ENCODE results near the gene KLHL33.
"Not testable (repeated sequence)": the region's sequence is repeated elsewhere in the genome, so short reads cannot be mapped to it uniquely, and the experiment has no call there.

KLHL33 gene

DNA sequence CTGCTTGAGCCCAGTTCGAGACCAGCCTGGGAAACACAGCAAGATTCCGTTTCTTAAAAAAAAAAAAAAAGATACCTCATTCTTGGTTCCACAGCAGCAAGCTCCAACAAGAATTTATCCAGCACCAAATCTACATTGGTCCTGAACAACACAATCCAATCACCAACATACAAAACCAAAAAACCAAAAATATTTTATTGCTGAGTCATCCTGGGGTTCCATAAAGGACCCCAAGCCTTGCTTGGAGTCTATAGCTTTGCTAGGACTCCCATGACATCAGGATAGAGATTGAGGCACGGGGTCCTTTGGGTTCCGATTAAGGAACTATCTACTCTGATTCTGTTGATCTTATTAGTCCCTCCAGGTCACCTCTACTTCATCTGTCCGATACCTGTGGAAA lies 10.9 kb upstream of the KLHL33 start:
- DNase-seq = no peak

GRCh38 chr14:20443650-20444049 lies 7.7 kb upstream of the KLHL33 start:
- DNase-seq = not testable (repeated sequence)

- no peak for DNase-seq
Observed at GRCh38 chr14:20441461-20441860, 5.5 kb upstream of the KLHL33 start.

GRCh38 chr14:20440882-20441281 lies 4.9 kb upstream of the KLHL33 start:
- no peak for DNase-seq

DNA sequence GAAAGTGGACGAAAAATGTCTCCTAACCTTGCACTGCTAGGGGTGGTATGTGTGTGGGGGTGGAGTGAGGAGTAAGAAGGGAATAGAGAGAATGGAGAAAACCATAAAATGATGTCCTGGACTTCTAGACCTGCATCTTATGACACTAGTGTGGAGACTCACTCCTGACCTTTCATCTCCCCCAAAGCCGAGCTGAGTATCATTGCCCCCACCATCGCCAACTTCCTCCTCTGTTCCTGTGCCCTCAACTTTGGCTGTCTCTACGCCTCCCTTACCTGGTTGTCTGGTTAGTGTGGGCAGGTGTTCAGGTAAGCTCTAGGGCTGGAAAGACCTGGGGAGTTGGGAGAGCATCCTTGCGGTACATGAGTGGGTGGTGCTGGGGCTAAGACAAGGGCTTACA lies 4.5 kb upstream of the KLHL33 start:
- DNase-seq = no peak

GRCh38 chr14:20438664-20439063 lies 2.7 kb upstream of the KLHL33 start:
- no peak for DNase-seq

- no peak for DNase-seq
Observed at GRCh38 chr14:20436363-20436755, 393 bp upstream of the KLHL33 start.

DNA sequence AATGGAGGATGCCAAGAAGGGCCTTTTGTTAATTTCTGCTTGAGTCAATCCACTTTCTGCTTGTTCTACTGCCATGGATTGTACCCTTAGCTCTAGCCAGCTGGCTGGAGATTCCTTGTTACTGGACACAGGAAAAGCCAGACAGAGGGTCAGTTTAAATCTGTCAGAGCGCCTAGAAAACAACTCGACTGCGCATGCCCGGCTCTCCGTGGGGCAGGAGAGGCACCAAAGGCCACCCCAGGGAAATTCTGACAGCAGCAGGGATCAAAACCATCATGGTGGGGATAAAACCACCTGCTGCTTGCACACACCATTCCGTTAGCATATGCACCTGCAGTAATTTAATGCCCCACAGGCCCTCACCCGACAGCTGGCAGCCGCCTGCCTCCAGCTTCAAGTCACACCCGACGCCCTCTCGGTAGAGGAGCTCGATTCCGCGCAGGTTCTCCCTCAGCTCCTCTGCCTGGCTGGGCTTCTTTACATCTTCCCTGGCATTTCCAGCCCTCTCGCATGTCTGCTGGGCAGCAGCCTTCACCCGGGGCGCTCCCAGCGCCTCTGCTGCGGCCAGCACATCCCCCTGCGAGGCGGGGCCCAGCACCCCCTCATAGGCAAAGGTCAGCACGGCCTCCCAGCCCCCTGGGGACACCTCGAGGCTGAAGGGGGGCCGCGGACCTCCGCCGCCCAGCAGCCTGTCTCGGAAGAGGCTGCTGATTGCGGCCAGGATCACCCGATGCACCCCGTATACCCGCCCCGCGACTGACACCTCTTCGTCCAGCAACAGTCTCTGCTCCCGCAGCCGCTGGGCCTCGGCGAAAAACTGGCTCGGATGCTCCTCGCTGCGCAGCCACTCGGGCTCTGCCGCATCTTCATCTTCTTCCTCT lies 1.0 kb downstream of the KLHL33 start:
- DNase-seq = no peak

DNA sequence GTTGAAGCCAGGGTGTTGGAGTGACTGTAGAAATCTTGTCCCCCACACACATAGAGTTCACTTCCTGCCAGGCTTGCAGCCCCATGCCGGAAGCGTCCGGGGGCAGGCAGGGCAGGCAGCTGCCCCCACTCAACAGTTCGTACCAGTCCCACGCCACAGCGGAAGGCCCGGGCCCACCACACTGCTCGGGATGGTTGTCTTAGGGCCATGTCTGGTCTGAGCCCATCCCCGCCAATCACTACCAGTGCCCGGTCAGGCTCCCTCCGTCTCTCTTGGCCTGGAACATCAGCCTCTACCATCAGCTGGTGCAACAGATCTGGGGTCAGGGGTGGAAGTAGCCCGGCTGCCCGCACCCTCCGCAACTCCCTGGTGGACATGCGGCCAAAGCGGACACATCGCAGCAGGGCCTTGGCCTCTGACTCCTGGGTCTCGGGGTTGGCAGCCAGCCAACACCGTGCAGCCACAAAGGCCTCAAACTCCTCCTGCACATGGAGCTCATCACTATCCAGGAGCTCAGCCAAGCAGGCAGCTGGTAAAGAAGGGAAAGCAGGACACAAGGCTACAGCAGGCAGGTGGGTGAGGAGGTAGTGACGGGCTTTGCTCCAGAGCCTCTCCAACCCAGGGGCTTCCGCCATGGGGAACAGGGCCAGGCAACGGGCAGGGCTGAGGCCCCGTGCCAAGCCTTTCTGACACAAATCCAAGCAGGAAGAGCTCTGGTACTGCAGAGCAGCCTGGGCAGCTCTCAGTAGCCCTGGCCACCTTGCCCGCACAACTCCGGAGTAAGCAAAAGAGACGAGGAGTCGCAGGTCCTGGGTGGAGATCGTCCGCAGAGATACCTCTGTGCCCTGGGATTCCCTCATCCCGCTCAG lies 5.9 kb downstream of the KLHL33 start:
- no peak for DNase-seq

DNA sequence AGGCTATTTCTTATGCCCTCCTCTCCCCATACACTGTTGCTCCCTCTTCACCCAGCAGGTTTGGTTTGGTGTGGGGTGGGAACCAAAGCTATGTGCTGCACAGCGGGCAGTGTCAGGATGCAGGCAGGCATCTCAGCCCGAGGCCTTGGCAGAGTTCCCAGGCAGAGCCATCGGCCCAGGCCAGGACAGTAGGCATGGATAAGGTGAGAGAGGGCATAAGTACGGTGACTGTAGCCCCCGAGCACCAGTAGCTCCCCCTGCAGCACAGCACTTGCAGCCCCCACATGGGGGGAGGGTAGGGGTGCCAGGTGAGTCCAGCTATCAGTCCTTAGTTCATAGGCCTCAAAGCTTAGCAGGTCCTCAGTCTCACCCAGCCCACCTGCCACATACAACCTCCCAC lies 7.2 kb downstream of the KLHL33 start:
- no peak for DNase-seq

DNA sequence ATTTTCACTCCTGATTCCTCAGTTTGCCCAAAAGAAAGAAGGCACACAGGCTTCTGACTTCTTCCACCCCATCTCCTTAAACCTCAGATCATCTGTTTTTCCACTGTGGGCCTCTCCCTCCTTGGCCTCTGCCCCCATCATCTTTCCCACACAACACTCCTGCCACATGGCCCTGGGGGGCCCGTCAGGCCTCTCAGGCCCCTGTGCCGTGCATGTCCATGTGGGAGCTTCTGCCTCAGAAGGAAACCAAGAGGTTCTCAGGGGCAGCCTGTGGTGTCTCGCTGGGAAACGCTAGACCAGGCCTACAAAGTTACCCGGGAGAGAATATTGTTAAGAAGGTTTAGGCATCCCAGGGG lies 8.0 kb downstream of the KLHL33 start:
- no peak for DNase-seq

GRCh38 chr14:20427231-20428009 lies 8.5 kb downstream of the KLHL33 start:
- DNase-seq = no peak

DNA sequence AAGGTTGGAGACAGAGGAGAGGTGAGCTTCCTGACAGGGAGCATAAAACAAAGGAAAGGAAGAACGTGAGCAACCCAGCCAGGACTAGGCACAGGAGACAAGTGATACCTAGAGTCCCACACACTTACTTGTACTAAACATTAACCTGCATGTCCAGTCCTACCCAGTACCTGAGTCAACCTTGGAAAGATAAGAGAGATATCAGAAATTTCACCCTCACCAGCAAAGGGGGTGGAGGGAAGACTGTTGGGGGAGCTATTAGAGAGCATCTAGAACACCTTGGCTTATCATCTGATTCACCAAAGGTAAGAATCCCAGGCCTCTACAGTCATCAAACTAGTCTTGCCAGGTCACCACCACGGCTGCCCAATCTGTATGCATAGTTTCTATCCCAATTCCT lies 11.1 kb downstream of the KLHL33 start:
- no peak for DNase-seq

DNA sequence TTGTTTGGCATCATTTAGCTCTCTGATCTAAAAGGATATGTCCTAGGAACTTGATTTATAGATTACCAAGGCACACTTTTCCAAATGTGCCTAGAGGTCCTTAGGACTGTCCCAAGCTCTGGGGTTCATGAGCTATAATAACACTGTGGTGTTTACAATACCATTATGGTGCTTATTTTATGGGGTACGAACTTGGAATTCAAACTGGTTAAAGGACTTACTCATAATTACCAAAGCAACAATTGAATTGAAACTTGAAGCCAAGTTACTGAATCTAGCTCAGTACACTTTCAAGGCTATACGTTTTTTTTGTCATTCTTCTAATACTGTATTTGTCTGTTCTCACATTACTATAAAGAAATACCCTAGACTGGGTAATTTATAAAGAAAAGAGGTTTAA lies 13.1 kb downstream of the KLHL33 start:
- no peak for DNase-seq

DNA sequence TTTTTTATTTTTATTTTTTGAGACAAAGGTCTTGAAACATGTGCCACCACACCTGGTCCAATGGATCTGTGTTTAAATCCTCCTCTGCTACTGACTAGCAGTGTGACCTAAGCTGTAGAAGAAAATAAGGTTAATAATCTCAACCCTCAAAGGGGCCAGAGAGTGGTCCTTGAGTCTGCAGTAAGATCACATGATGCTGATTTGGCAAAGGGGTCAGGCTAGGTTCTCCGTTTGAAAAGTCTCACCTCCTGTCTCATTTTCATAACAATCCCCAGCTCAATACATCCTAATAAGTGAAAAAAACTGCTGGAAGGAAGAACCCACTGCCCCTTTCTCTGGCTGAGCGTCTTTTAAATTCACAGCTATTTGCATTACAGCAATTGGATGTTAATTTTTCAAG lies 14.7 kb downstream of the KLHL33 start:
- no peak for DNase-seq

- DNase-seq = no peak
Observed at GRCh38 chr14:20419419-20419818, 16.5 kb downstream of the KLHL33 start.

- DNase-seq = no peak
Observed at GRCh38 chr14:20418501-20418909, 17.5 kb downstream of the KLHL33 start.

DNA sequence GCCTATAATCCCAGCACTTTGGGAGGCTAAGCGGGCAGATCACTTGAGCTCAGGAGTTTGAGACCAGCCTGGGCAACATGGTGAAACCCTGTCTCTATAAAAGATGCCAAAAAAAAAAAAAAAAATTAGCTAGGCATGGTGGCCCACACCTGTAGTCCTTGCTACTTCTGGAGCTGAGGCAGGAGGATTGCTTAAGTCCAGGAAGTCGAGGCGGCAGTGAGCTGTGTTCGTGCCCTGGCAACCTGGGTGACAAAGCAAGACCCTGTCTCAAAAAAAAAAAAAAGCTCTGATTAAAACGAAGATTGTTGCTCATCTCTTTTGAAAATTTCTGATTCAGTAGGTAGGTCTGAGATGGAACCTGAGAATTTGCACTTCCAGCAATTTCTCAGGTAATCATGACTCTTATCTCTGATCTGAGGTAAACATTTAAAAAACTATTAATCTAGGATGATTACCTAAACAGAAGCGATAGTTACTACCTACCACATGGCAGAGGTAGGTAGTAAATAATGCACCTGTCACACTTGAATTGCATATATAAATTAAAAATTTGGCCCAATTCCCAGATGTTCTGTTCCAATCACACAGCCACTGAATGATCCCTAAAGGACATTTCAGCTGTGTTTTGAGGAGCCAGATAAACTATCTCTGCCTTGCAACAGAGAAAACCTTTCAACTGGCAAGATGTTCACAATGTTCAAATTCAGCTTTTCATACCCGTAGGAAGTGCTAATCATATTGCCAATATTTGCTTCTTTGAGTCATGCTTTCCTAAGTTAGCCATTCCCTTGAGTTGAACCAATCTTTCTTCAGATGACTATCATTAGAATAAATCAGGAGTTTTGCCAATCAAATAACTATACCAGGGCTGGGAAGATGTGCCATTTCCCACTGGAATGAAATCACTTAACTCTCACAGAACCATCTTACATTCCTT lies 18.4 kb downstream of the KLHL33 start:
- no peak for DNase-seq

DNA sequence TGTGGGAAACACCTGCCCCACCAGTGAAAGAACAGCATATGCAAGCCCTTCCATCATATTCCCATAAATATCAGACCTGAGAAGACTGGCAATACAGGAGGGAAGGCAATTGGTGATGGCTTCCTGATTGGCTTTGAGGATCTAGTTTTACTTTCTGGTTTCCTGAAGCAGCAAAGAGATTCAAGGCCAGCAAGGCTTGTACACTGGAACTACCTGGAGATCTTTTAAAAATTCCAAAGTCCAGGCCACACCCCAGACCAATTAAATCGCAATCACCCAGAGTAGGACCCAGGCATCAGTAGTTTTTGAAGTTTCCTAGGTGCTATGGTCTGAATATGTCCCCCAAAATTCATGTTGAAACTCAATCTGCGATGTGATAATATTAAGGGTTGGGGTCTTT lies 19.7 kb downstream of the KLHL33 start:
- DNase-seq = no peak

GRCh38 chr14:20415782-20416206 lies 20.2 kb downstream of the KLHL33 start:
- DNase-seq = peak; percentile 40

GRCh38 chr14:20413744-20414082 lies 22.3 kb downstream of the KLHL33 start:
- DNase-seq = peak; percentile 37
